Fibroblast of the aortic adventitia (primary cell): ENCODE data around the gene CCL16. TPM values are rescaled to one million over a fixed set of nuclear protein-coding genes. Genes with fewer than 3 reads are reported as not detected.
"Not testable (repeated sequence)": the region's sequence is repeated elsewhere in the genome, so short reads cannot be mapped to it uniquely, and the experiment has no call there.

Experiments
- DNase-seq: peaks from one replicate; pipeline ENCODE4 v3.0.0-alpha.2; 2010; ENCODE audit warnings: low read depth
- H3K4me3 ChIP-seq: 2 replicates; pipeline ENCODE4 v1.5.1; 2011; ENCODE audit warnings: low read depth, mild to moderate bottlenecking, control low read depth, low read length, moderate library complexity
- CTCF ChIP-seq: IDR thresholded peaks from 2 replicates; pipeline ENCODE4 v1.5.1; 2011; ENCODE audit warnings: mild to moderate bottlenecking, low read length, control low read depth, inconsistent platforms; ENCODE audit not compliant: insufficient read depth
- total RNA-seq: library from RNA; depleted of rRNA; stranded (reverse); fragments of >200 nt; gene quantifications from 2 replicates; pipeline ENCODE4 v1.2.3, GENCODE V29; 2012; ENCODE audit warnings: low replicate concordance

CCL16 gene
- total RNA-seq, 1 donor = not detected

- DNase-seq = no peak
- H3K4me3 ChIP-seq = no peak overlapping the region
- TF ChIP-seq CTCF = no peak
These were observed 20.7 kb upstream of the CCL16 start for GRCh38 chr17:36001862-36002603.

DNA sequence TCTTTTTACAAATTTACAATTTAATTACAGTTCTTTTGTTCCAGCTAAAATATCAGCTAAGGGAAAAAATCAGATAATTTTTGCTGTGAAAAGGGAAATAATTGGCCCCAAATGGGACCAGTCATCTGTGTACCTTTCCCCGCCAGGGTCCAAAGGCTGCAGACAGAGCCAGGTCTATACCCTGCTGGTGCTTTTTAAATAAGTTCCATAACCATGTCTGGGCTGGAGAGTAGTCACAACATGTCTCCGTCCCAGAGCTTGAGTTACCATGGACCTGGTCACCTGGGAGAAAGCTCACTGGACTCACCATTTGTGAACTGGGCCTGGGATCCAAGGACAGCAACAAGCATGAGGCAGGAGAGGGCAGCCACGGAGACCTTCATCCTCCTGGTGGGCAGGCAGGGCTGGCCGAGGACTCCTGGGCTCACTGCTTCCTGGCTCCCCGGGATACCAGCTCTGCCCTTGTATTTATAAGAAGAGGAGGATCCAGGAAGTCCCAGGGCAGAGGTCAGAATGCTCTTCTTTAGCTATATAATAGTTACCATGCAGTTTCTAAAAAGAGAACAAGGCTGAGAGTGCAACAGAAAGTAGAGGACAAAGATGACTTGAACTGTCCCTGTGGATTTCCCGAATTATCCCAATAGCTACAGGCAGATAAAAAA is 19.9 kb upstream of the CCL16 start, which contains the start of gene CCL15:
Gene CCL15 (minus strand): TSS at position 444 of the 662 bp plus-strand sequence. CDS start 61 bp downstream, at position 383.
- DNase-seq = no peak
- H3K4me3 ChIP-seq = no peak within 1 kb of the TSS
- TF ChIP-seq CTCF = no peak

DNA sequence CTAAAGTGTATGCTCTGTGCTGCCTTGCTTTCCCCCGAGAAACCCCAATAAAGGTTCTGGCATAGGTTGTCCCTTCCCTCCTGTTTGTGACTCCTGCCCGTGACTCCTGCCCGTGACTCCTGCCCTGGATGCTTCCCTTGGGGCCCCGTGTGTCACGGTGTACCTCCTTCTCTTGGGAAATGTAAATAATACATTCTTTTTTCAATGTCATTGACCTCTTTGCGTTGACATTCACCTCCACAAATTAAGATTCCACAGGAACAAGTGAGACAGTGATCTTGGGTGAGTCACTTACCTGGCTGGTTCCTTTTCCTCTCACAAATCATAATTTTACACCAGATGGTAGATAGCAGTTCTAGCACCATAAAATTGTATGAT is 19.4 kb upstream of the CCL16 start:
- TF ChIP-seq CTCF = no peak
- DNase-seq = no peak

DNA sequence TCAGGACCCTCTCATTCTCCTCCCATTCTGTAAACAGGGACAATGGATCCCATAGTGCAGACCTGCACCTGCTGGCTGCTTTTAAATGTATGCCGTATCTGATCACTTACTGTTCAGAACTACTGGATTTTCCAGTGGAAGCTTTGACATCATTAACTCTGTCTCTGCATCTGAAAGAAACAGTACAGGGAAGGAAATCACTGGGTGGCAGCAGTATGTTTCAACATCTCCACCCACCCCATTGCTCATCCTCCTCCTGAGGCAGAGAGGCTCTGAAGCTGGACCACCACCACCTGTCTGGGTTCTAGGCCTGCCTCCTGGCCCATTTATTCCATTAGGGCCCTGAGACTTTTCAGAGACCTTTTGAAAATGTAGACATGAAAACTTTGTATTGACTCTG is 17.5 kb upstream of the CCL16 start:
- H3K4me3 ChIP-seq = no peak overlapping the region
- TF ChIP-seq CTCF = no peak
- no peak for DNase-seq

More for the DNA sequence above, 19.4 kb upstream of the CCL16 start:
- H3K4me3 ChIP-seq = no peak overlapping the region

- H3K4me3 ChIP-seq = no peak overlapping the region
- DNase-seq = no peak
- TF ChIP-seq CTCF = no peak
These were observed 16.8 kb upstream of the CCL16 start for GRCh38 chr17:35998018-35998545.

DNA sequence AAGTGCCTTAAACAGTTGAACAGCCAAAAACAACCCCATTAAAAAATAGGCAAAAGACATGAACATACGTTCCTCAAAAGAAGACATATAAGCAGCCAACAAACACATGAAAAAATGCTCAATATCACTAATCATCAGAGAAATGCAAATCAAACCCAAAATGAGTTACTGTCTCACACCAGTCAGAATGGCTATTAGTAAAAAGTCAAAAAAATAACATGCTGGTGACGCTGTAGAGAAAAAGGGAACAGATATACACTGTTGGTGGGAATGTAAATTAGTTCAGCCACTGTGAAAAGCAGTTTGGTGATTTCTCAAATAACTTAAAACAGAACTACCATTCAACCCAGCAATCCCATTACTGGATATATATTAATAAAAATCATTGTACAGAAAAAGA is 14.0 kb upstream of the CCL16 start:
- H3K4me3 ChIP-seq, DNase-seq: not testable (repeated sequence)

GRCh38 chr17:35991075-35991474 is 9.8 kb upstream of the CCL16 start:
- TF ChIP-seq CTCF = no peak
- no peak for DNase-seq
- H3K4me3 ChIP-seq = no peak overlapping the region
